Left renal pelvis (tissue), 4 donors: ENCODE data around the gene RABGAP1. TPM values are rescaled to one million over a fixed set of nuclear protein-coding genes. Genes with fewer than 3 reads are reported as not detected.

Experiments used
- DNase-seq, 4 donors: peaks; one replicate each; pipeline ENCODE4 v3.0.0-alpha.2; 2013; ENCODE audit warnings: low read depth in 4 of 4, low spot score in 3 of 4
- polyA plus RNA-seq, 4 donors: library from polyadenylated mRNA; unstranded; fragments of 120-200 nt; gene quantifications; one replicate each; pipeline ENCODE4 v1.2.1, GENCODE V29; 2013; ENCODE audit not compliant: insufficient read length in 4 of 4

RABGAP1 gene
- polyA plus RNA-seq, 4 donors, result 50.2 to 67.8 (median 66.7) TPM

DNA sequence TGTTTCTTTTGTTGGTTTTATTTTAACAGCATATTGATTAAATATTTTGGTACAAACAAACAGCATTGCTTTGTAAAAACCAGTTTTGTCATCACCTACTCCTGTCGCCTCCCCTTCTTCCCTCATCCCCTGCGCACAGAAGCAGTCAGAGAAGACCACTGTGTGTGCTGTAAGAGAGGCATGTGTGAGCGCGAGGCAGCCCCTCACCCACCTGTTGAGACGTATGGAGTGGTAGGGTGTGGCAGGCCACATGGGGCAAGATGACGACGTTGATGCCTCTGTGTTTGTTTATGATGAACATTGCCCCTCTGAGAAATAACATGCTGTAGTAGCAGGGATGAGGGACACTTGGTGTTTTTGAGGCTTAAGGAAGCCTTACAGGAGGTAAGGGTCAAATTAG, 164.0 kb downstream of the RABGAP1 start:
- no peak for DNase-seq

GRCh38 chr9:123105490-123105889, 164.7 kb downstream of the RABGAP1 start:
- no peak for DNase-seq

DNA sequence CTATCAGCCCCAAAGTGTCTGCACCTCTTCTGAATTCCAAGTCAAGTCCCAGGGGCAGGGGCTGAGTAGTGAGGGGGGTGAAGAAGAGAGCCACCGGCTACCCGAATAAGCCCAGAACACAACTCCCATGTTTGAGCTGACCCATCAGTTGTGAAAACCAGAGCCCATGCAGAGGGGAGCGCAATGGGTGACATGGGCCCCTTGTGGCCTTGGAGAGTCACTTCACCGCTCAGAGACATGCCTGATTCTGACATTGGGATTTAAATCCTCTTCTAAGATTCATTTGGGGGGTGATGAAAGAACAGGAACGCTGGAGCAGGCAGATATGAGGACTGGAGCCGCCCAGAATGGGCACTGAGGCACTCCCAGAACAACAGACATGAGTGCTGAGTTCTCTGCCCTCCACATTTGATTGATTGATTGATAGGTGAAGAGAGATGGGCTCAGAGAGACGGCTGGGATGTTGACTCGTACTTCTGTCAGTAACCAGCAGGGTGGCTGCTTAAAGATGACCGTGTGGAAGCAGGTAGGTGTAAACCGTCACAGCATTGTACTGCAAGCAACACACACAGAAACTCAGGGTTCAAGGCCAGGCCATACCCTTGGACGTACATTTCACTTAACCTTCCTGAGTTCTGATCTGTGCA, 166.9 kb downstream of the RABGAP1 start:
- no peak for DNase-seq

- DNase-seq, result no peak
Observed at GRCh38 chr9:123108976-123109375, 168.2 kb downstream of the RABGAP1 start.

- no peak for DNase-seq
Observed at GRCh38 chr9:123109540-123110279, 168.9 kb downstream of the RABGAP1 start.

GRCh38 chr9:123111427-123112014, 170.7 kb downstream of the RABGAP1 start:
- DNase-seq, result no peak

DNA sequence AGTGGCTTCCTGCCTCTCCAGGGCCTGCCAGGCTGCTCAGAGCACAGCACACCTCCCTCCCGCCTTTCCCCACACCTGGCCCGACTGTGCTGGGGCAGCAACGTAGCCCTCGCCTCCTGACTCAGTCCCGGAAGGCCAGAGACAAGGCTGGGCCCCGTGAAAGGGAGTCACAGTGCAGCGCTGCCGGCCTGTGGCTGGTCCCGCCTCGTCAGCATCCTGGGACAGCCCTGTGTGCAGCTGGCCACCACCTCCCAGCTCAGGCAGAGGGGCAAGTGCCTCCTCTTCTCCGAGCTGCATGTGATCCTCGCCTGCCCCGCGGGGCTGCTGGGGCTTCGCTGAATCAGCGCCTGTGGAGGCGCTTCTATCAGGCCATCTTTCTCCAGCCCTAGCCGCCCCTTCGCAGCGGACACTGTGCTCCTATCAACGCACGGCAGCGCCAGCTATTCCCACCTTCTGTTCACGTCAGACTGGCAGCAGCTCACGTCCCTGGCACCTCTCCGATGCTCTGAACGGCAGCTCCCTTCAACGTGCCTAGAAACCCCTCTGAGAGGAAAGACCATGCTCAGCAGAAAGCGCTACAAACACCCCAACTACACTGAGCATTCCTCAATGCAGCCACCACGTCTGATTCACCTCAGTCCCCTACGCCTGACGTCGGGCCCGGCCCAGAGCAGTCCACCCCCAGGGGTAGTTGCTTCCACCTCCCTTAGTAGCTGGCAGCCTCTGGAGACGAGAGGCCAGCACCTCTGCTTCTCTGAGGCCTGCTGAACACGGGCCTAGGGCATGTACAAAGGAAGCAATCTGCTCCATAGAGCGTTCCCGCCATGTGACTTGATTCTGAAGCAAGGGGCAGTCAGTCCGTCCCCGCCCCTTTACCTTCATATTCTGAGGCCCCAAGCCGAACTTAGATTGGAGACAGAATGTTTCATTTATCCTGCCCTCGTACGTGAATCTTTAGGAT, 171.5 kb downstream of the RABGAP1 start:
- DNase-seq, result no peak

DNA sequence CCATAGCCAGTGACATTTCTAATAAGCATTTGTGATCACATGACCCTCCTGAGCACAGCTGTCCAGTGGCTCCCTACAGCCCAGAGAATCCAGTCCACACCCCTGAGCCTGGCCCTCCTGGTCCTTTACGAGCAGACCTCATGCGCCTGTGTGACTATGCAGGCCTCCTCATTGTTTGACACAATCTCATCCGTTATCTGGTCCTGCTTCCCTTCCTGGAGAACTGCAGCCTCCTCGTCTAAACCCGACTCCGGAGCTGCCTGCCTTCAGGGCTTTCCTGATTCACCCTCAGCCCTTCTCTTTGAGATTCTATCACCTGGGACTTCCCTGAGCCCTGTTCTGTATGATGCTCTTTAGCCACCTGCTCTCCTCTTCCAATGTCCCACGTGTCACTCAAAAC, 172.4 kb downstream of the RABGAP1 start:
- DNase-seq, result no peak

GRCh38 chr9:123115146-123115913, 174.5 kb downstream of the RABGAP1 start:
- DNase-seq, result no peak

GRCh38 chr9:123116036-123116435, 175.2 kb downstream of the RABGAP1 start:
- no peak for DNase-seq

GRCh38 chr9:123119566-123119965, 178.7 kb downstream of the RABGAP1 start:
- DNase-seq, result no peak

DNA sequence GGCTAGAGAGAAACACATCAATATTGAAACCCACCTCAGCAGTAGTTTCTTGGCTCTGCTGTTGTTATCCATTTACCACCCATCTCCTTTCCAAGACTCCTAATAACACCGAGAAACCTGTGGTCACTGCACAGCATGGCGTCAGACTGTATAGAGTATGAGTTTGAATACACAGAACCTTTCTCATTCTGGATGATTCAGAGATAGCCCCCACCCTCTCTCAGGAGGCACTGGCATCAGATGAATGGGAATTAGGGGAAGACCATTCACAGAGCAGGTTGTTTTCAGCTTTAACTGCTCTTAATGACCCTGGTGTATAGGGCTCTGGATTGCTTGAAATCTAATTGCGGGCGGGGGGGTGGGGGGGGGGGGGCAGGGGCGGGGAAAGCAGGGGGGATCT, 179.3 kb downstream of the RABGAP1 start:
- DNase-seq, result no peak

- no peak for DNase-seq
Observed at GRCh38 chr9:123120953-123121352, 180.1 kb downstream of the RABGAP1 start.

GRCh38 chr9:123121457-123121856, 180.6 kb downstream of the RABGAP1 start:
- no peak for DNase-seq

GRCh38 chr9:123127512-123128075, 186.8 kb downstream of the RABGAP1 start:
- DNase-seq, result no peak

GRCh38 chr9:123128591-123128990, 187.8 kb downstream of the RABGAP1 start:
- DNase-seq, result no peak

GRCh38 chr9:123129423-123129822, 188.6 kb downstream of the RABGAP1 start:
- DNase-seq, result no peak

GRCh38 chr9:123131258-123131657, 190.4 kb downstream of the RABGAP1 start:
- no peak for DNase-seq

DNA sequence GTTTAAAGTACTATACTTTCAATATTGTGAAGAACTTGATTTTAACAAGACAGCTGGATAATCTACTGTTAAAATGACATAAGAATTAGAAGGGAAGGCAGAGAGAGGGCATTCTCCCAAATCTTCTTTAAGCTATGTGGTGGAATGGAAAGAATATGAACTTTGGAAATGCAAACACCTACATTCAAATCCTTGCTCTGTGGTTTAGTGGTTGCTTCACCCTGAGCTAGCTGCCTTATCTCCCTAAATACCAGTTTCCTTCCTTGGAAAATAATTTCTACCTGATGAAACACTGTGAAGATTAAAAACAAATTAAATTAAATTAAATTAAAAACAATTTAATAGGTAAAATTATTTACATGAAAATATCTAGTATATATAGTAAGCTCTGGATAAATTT, 191.2 kb downstream of the RABGAP1 start:
- no peak for DNase-seq

GRCh38 chr9:123132696-123133095, 191.9 kb downstream of the RABGAP1 start:
- no peak for DNase-seq
